OCI-LY7 (cell line): ENCODE results near the gene SLC2A4RG.

ENCODE experiments used
- CTCF ChIP-seq: fragments of 200-600 bp; sonication (generic); conservative IDR thresholded peaks from 2 replicates; pipeline ENCODE4 v1.5.1; 2014; ENCODE audit warnings: mild to moderate bottlenecking, antibody characterized with exemption, low read length, moderate library complexity, mixed read lengths
- EZH2phosphoT487 ChIP-seq: fragments of 200-600 bp; sonication (generic); IDR thresholded peaks from 2 replicates; pipeline ENCODE4 v1.6.1; 2018; ENCODE audit warnings: low read depth, borderline replicate concordance, mild to moderate bottlenecking, mixed run types, antibody characterized with exemption, low read length, moderate library complexity, mixed read lengths

GRCh38 chr20:63708301-63709148 lies 31.1 kb upstream of the SLC2A4RG start:
- TF ChIP-seq CTCF (no peak), EZH2phosphoT487 (no peak)
